B cell (primary cell): ENCODE measurements around the gene VPS13D. TPM values are rescaled to one million over a fixed set of nuclear protein-coding genes. Genes with fewer than 3 reads are reported as not detected.

Source experiments
- ATAC-seq: fragments of 200-7000 bp; cut with Tn5 transposase; one replicate; pipeline ENCODE4 v1.10.0; 2021; ENCODE audit warnings: low read depth, mild to moderate bottlenecking, moderate number of reproducible peaks, moderate library complexity
- CTCF ChIA-PET: fragments of 350-600 bp; sonication (Branson Sonifier 250); formaldehyde crosslinking; loops from one replicate; lab custom pipeline; 2021; ENCODE audit warnings: antibody characterized with exemption, inconsistent platforms; lab: Charles Lee
- POLR2A ChIA-PET: fragments of 350-600 bp; sonication (Branson Sonifier 250); formaldehyde crosslinking; loops from one replicate; lab custom pipeline; 2021; ENCODE audit warnings: antibody characterized with exemption; lab: Charles Lee
- DNase-seq: peaks from one replicate; pipeline ENCODE4 v3.0.0; 2013
- H2AFZ ChIP-seq: 2 replicates; pipeline ENCODE4 v1.6.1; 2012; ENCODE audit warnings: mild to moderate bottlenecking, low read depth, low read length; ENCODE audit not compliant: insufficient read depth, poor library complexity, severe bottlenecking
- H3K27ac ChIP-seq, 2 donors: 1 replicate in 1 of 2; 2 replicates in 1 of 2; pipeline ENCODE4 v1.5.1; 2012 to 2013; ENCODE audit warnings: low read length in 2 of 2, mild to moderate bottlenecking in 2 of 2, moderate library complexity in 1 of 2
- H3K27me3 ChIP-seq, 4 experiments: fragments of 200-600 bp in 1 of 4; sonication (generic) in 1 of 4; replicated peaks in 1 of 4; 1 replicate in 2 of 4; 2 replicates in 2 of 4; pipeline versions ENCODE4 v1.6.1 to v1.7.0; 2013 to 2016; ENCODE audit warnings: low read length in 3 of 4, mild to moderate bottlenecking in 2 of 4, mixed read lengths in 1 of 4, moderate library complexity in 1 of 4; ENCODE audit not compliant: insufficient read depth in 4 of 4, control insufficient read depth in 3 of 4; ENCODE audit errors: control extremely low read depth in 1 of 4
- H3K36me3 ChIP-seq, 2 experiments: replicated peaks in 1 of 2; 1 replicate in 1 of 2; 2 replicates in 1 of 2; pipeline versions ENCODE4 v1.6.1 to v1.7.1; 2013; ENCODE audit warnings: low read length in 1 of 2; ENCODE audit not compliant: insufficient read depth in 2 of 2, control insufficient read depth in 1 of 2; ENCODE audit errors: control extremely low read depth in 1 of 2, extremely low read depth in 1 of 2
- H3K4me1 ChIP-seq, 2 donors: fragments of 200-600 bp in 1 of 2; sonication (generic) in 1 of 2; 1 replicate in 1 of 2; 2 replicates in 1 of 2; pipeline versions ENCODE4 v1.5.1 to v1.6.1; 2013 to 2017; ENCODE audit warnings: low read length in 2 of 2; ENCODE audit not compliant: control insufficient read depth in 2 of 2, insufficient read depth in 2 of 2
- H3K4me2 ChIP-seq: replicated peaks from 2 replicates; pipeline ENCODE3; 2012; ENCODE audit warnings: mild to moderate bottlenecking, low read depth, low read length; ENCODE audit not compliant: poor library complexity, severe bottlenecking
- H3K4me3 ChIP-seq, 5 experiments: fragments of 200-600 bp in 1 of 5; sonication (generic) in 1 of 5; 1 replicate in 3 of 5; 2 replicates in 2 of 5; pipeline versions ENCODE4 v1.5.1 to v1.7.0; 2011 to 2016; ENCODE audit warnings: low read length in 4 of 5, mild to moderate bottlenecking in 4 of 5, low read depth in 2 of 5, control low read depth in 1 of 5, moderate library complexity in 1 of 5; ENCODE audit not compliant: insufficient read depth in 1 of 5; ENCODE audit errors: control extremely low read depth in 1 of 5, extremely low read depth in 1 of 5
- H3K79me2 ChIP-seq: fragments of 200-600 bp; sonication (generic); one replicate; pipeline ENCODE4 v1.6.0; 2016; ENCODE audit warnings: low read length; ENCODE audit not compliant: control insufficient read depth, insufficient read depth
- H3K9ac ChIP-seq: fragments of 200-600 bp; sonication (generic); 2 replicates; pipeline ENCODE4 v1.6.1; 2017; ENCODE audit warnings: mild to moderate bottlenecking, low read length, moderate library complexity
- H3K9me3 ChIP-seq, 3 donors: one replicate each; pipeline versions ENCODE4 v1.6.1 to v1.7.1; 2013; ENCODE audit warnings: low read length in 2 of 3; ENCODE audit not compliant: control insufficient read depth in 2 of 3, insufficient read depth in 1 of 3; ENCODE audit errors: control extremely low read depth in 1 of 3
- H4K20me1 ChIP-seq: 2 replicates; pipeline ENCODE4 v1.6.0; 2012; ENCODE audit warnings: mild to moderate bottlenecking, low read length; ENCODE audit not compliant: insufficient read depth, control insufficient read depth, poor library complexity, severe bottlenecking
- H3K27ac Mint-ChIP-seq: one replicate; pipeline ENCODE4 v1.8.0; 2021; ENCODE audit warnings: mixed read lengths
- H3K27me3 Mint-ChIP-seq: one replicate; pipeline ENCODE4 v1.8.0; 2021; ENCODE audit warnings: mixed read lengths
- H3K4me1 Mint-ChIP-seq: one replicate; pipeline ENCODE4 v1.8.0; 2021; ENCODE audit warnings: mixed read lengths
- H3K4me3 Mint-ChIP-seq: one replicate; pipeline ENCODE4 v1.8.0; 2021; ENCODE audit warnings: mixed read lengths
- H3K9me3 Mint-ChIP-seq: one replicate; pipeline ENCODE4 v1.8.0; 2022; ENCODE audit warnings: mixed read lengths; ENCODE audit not compliant: insufficient read depth
- CTCF ChIP-seq: fragments of 200-600 bp; IDR thresholded peaks from one replicate; pipeline ENCODE4 v1.8.0; 2022; ENCODE audit warnings: antibody characterized with exemption, mild to moderate bottlenecking
- EZH2 ChIP-seq: IDR thresholded peaks from 2 replicates; pipeline ENCODE4 v1.6.1; 2012; ENCODE audit warnings: borderline replicate concordance, low read depth, mild to moderate bottlenecking, moderate library complexity, low read length; ENCODE audit not compliant: insufficient read depth, poor library complexity, severe bottlenecking
- WGBS: methylation state at CpG from one replicate; pipeline ENCODE4 v1.1.5; 2013; ENCODE audit warnings: missing lambda C conversion rate; ENCODE audit not compliant: insufficient coverage; 5-methylcytosine and 5-hydroxymethylcytosine counted together
- intact Hi-C: fragments of 100-400 bp; cut with micrococcal nuclease; formaldehyde crosslinking; loops from one replicate; pipeline ENCODE4 v1.10.0; 2022
- polyA plus RNA-seq: library from polyadenylated mRNA; depleted of rRNA; stranded (reverse); fragments of >200 nt; gene quantifications from 2 replicates; pipeline ENCODE4 v1.2.3, GENCODE V29; 2012
- total RNA-seq, 2 donors: library from RNA; stranded (reverse); fragments of 120-200 nt in 1 of 2; gene quantifications; 1 replicate in 1 of 2; 2 replicates in 1 of 2; pipeline versions ENCODE4 v1.2.3 to v1.2.4, GENCODE V29; 2013 to 2022

VPS13D gene
- total and polyA plus RNA-seq, 2 donors (not counting 1 experiment from before 2014, with no cell fraction given), result 29.9 to 104 TPM

- no peak overlapping the region for H3K4me3 Mint-ChIP-seq
- no peaks in the 10 kb centered on the region for H4K20me1 ChIP-seq
- no peak for DNase-seq
- H3K9me3 Mint-ChIP-seq, result no peaks in the 10 kb centered on the region
- ATAC-seq, result no peak
- H3K4me2 ChIP-seq, result no peak overlapping the region
- H3K4me1 ChIP-seq, result peaks cover 4 to 5% of the 10 kb centered on the region in 2 donors
- WGBS, result 97% methylated on average over 11 of the region's 11 CpGs
- no peak overlapping the region for H3K4me3 ChIP-seq
- no peaks in the 10 kb centered on the region for H3K27me3 ChIP-seq
- H3K4me1 Mint-ChIP-seq, result peaks cover 10% of the 10 kb centered on the region
- no peak overlapping the region for H3K27ac ChIP-seq
- intact Hi-C loops, result no loop called here
- H3K79me2 ChIP-seq, result no peaks in the 10 kb centered on the region
- CTCF ChIA-PET, result interaction anchor here (1.1 kb wide), 1 partner anchor 15 kb away, joined by 3 read pairs; no protein-coding TSS in a partner anchor
- H3K9me3 ChIP-seq, result no peaks in the 10 kb centered on the region
- H2AFZ ChIP-seq, result no peak overlapping the region
- peaks cover 1 to 26% of the 10 kb centered on the region in 2 experiments for H3K36me3 ChIP-seq
- no peaks in the 10 kb centered on the region for H3K27me3 Mint-ChIP-seq
- no peak overlapping the region for H3K9ac ChIP-seq
- no peak for TF ChIP-seq EZH2
- no peak for TF ChIP-seq CTCF
- POLR2A ChIA-PET, result no interaction called here
- H3K27ac Mint-ChIP-seq, result no peak overlapping the region
Measured at GRCh38 chr1:12508849-12509248, 279.0 kb downstream of the VPS13D start.

- H3K9ac ChIP-seq, result no peak overlapping the region
- DNase-seq (no peak), ATAC-seq (no peak)
- H3K79me2 ChIP-seq, result no peaks in the 10 kb centered on the region
- Mint-ChIP-seq H3K4me3 (no peak overlapping the region), H3K27me3 (no peaks in the 10 kb centered on the region), H3K9me3 (no peaks in the 10 kb centered on the region), H3K27ac (no peak overlapping the region), H3K4me1 (peaks cover 10% of the 10 kb centered on the region)
- no peaks in the 10 kb centered on the region for H4K20me1 ChIP-seq
- H3K27ac ChIP-seq, result no peak overlapping the region
- no peak overlapping the region for H3K4me3 ChIP-seq
- TF ChIP-seq EZH2 (no peak), CTCF (no peak)
- H3K36me3 ChIP-seq, result peaks cover 1 to 17% of the 10 kb centered on the region in 2 experiments
- H3K27me3 ChIP-seq, result no peaks in the 10 kb centered on the region
- ChIA-PET POLR2A (no interaction called here), CTCF (no interaction called here)
- no peak overlapping the region for H3K4me2 ChIP-seq
- intact Hi-C loops, result no loop called here
- H3K9me3 ChIP-seq, result no peaks in the 10 kb centered on the region
- 80% methylated on average over 1 of the region's 3 CpGs for WGBS
- H3K4me1 ChIP-seq, result peaks cover 4 to 5% of the 10 kb centered on the region in 2 donors
- no peak overlapping the region for H2AFZ ChIP-seq
Measured at GRCh38 chr1:12511128-12511484, 281.3 kb downstream of the VPS13D start.
